SK-N-SH treated with all-trans-retinoic acid at 6 μM for 48 hours (cell line): ENCODE measurements around the gene TMEM11.

Source experiments
- ATAC-seq: fragments of 200-7000 bp; cut with Tn5 transposase; 3 replicates; pipeline ENCODE4 v1.9.1; 2020; ENCODE audit warnings: mild to moderate bottlenecking, moderate library complexity
- ARNTL ChIP-seq: fragments of 450-650 bp; formaldehyde crosslinking; IDR thresholded peaks from 2 replicates; pipeline ENCODE4 v1.5.0; 2020; ENCODE audit warnings: low read depth, mild to moderate bottlenecking, moderate library complexity, borderline replicate concordance
- BACH2 ChIP-seq: fragments of 250-450 bp; sonication (Bioruptor Pico); IDR thresholded peaks from 2 replicates; pipeline ENCODE4 v1.9.0; 2021; ENCODE audit warnings: mild to moderate bottlenecking, borderline replicate concordance
- CREB5 ChIP-seq: fragments of 250-450 bp; sonication (Bioruptor Pico); IDR thresholded peaks from 2 replicates; pipeline ENCODE4 v1.5.1; 2020; ENCODE audit warnings: low read depth, mild to moderate bottlenecking, moderate library complexity
- CSDC2 ChIP-seq: fragments of 250-450 bp; sonication (Bioruptor Pico); IDR thresholded peaks from 2 replicates; pipeline ENCODE4 v1.5.0; 2020; ENCODE audit warnings: mild to moderate bottlenecking, moderate library complexity
- CSRNP3 ChIP-seq: fragments of 250-450 bp; sonication (Bioruptor Pico); IDR thresholded peaks from 2 replicates; pipeline ENCODE4 v1.5.1; 2021; ENCODE audit warnings: mild to moderate bottlenecking, moderate library complexity
- ESRRG ChIP-seq: fragments of 250-450 bp; sonication (Bioruptor Pico); IDR thresholded peaks from 2 replicates; pipeline ENCODE4 v1.6.1; 2021; ENCODE audit warnings: mild to moderate bottlenecking
- GLIS3 ChIP-seq: fragments of 250-450 bp; sonication (Bioruptor Pico); IDR thresholded peaks from 2 replicates; pipeline ENCODE4 v1.5.0; 2020; ENCODE audit warnings: mild to moderate bottlenecking, moderate library complexity
- ISL1 ChIP-seq: fragments of 250-450 bp; sonication (Bioruptor Pico); IDR thresholded peaks from 2 replicates; pipeline ENCODE4 v2.1.2; 2022; ENCODE audit warnings: mild to moderate bottlenecking, moderate library complexity
- PATZ1 ChIP-seq: fragments of 250-450 bp; sonication (Bioruptor Pico); IDR thresholded peaks from 2 replicates; pipeline ENCODE4 v1.8.0; 2020; ENCODE audit warnings: mild to moderate bottlenecking, moderate library complexity, borderline replicate concordance
- POU6F1 ChIP-seq: fragments of 250-450 bp; sonication (Bioruptor Pico); IDR thresholded peaks from 2 replicates; pipeline ENCODE4 v1.8.0; 2021; ENCODE audit warnings: low read depth, mild to moderate bottlenecking, moderate library complexity, borderline replicate concordance
- PPARA ChIP-seq: fragments of 250-450 bp; sonication (Bioruptor Pico); IDR thresholded peaks from 2 replicates; pipeline ENCODE4 v1.5.0; 2020; ENCODE audit warnings: mild to moderate bottlenecking, borderline replicate concordance
- SNAI2 ChIP-seq: fragments of 250-450 bp; sonication (Bioruptor Pico); IDR thresholded peaks from 2 replicates; pipeline ENCODE4 v1.5.0; 2020; ENCODE audit warnings: mild to moderate bottlenecking, moderate library complexity
- TCF4 ChIP-seq: fragments of 250-450 bp; sonication (Bioruptor Pico); IDR thresholded peaks from 2 replicates; pipeline ENCODE4 v1.8.0; 2021; ENCODE audit warnings: mild to moderate bottlenecking, moderate library complexity, borderline replicate concordance
- TOX ChIP-seq: fragments of 250-450 bp; sonication (Bioruptor Pico); IDR thresholded peaks from 2 replicates; pipeline ENCODE4 v1.8.0; 2021; ENCODE audit warnings: mild to moderate bottlenecking, moderate library complexity, borderline replicate concordance
- TSHZ2 ChIP-seq: fragments of 250-450 bp; sonication (Bioruptor Pico); IDR thresholded peaks from 2 replicates; pipeline ENCODE4 v1.5.0; 2020; ENCODE audit warnings: mild to moderate bottlenecking, moderate library complexity
- ZC3H10 ChIP-seq: fragments of 250-450 bp; sonication (Bioruptor Pico); IDR thresholded peaks from 2 replicates; pipeline ENCODE4 v1.5.1; 2021; ENCODE audit warnings: mild to moderate bottlenecking, moderate library complexity
- ZFP3 ChIP-seq: fragments of 250-450 bp; sonication (Bioruptor Pico); IDR thresholded peaks from 2 replicates; pipeline ENCODE4 v1.5.0; 2020; ENCODE audit warnings: mild to moderate bottlenecking, moderate library complexity
- ZFP30 ChIP-seq: fragments of 450-650 bp; formaldehyde crosslinking; IDR thresholded peaks from 2 replicates; pipeline ENCODE4 v1.5.0; 2022; ENCODE audit warnings: mild to moderate bottlenecking, moderate library complexity
- ZNF565 ChIP-seq: fragments of 450-650 bp; formaldehyde crosslinking; conservative IDR thresholded peaks from 2 replicates; pipeline ENCODE4 v1.5.0; 2020; ENCODE audit warnings: low read depth, mild to moderate bottlenecking, moderate library complexity
- ZNF8 ChIP-seq: fragments of 450-650 bp; formaldehyde crosslinking; IDR thresholded peaks from 2 replicates; pipeline ENCODE4 v1.5.0; 2020; ENCODE audit warnings: mild to moderate bottlenecking, moderate library complexity

The TMEM11 gene

GRCh38 chr17:21166595-21167210 is 47.3 kb downstream of the TMEM11 start:
- no peak for TF ChIP-seq POU6F1 (CRISPR knock-in tag)
- no peak for TF ChIP-seq SNAI2
- no peak for TF ChIP-seq ZFP30 (CRISPR knock-in tag)
- no peak for TF ChIP-seq ZNF565 (CRISPR knock-in tag)
- TF ChIP-seq GLIS3: no peak
- no peak for TF ChIP-seq ZC3H10
- TF ChIP-seq PPARA (CRISPR knock-in tag): no peak
- no peak for TF ChIP-seq ARNTL (CRISPR knock-in tag)
- no peak for TF ChIP-seq ZNF8
- no peak for TF ChIP-seq PATZ1 (CRISPR knock-in tag)
- no peak for TF ChIP-seq TCF4 (CRISPR knock-in tag)
- no peak for TF ChIP-seq BACH2 (CRISPR knock-in tag)
- TF ChIP-seq, all 23 proteins: peak for 0
- ATAC-seq: no peak

GRCh38 chr17:21165922-21166594 is 47.9 kb downstream of the TMEM11 start:
- no peak for TF ChIP-seq PPARA (CRISPR knock-in tag)
- no peak for TF ChIP-seq ISL1 (CRISPR knock-in tag)
- TF ChIP-seq TOX (CRISPR knock-in tag): no peak
- no peak for TF ChIP-seq ESRRG (CRISPR knock-in tag)
- TF ChIP-seq TCF4 (CRISPR knock-in tag): no peak
- no peak for TF ChIP-seq ZFP3 (CRISPR knock-in tag)
- TF ChIP-seq CSDC2 (CRISPR knock-in tag): no peak
- TF ChIP-seq PATZ1 (CRISPR knock-in tag): no peak
- TF ChIP-seq CSRNP3: no peak
- TF ChIP-seq BACH2 (CRISPR knock-in tag): no peak
- no peak for TF ChIP-seq CREB5 (CRISPR knock-in tag)
- TF ChIP-seq ZC3H10: no peak
- TF ChIP-seq TSHZ2 (CRISPR knock-in tag): no peak
- TF ChIP-seq ZFP30 (CRISPR knock-in tag): no peak

More at GRCh38 chr17:21165922-21166594, 47.9 kb downstream of the TMEM11 start:
- ATAC-seq: no peak
